ENCODE measurements around the gene STK24.

Gene STK24

DNA sequence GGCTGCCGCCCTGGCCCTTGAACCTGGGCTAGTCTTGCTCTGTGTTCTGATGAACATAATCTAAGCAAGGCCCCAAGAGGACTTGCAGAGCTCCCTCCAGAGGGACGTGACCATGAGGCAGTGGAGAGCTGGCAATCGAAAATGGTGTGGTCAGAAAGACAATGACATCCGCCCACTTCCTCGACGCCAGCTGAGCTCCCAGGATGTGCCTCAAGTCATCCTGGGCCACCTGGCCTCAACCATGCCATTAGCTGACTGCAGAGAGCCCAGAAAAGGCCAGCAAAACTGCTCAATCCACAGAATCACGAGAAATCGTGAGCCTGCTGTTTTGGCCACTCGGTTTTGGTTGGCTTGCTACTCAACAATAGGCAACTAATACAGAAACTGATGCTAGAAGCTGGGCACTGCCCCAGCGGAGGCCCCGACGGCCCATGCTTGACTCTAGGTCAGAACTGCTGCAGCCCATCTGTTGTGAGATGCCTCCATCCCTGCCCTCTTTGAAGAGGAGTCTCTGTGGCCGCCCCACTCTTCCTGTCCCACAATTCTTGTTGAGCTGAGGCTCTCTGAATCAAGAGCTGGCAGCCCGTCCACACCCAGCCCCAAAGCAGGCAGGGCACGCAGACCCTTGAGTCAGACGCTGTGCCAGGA lies 53.3 kb downstream of the STK24 start:
- H3K36me3 Mint-ChIP-seq (ENCODE audit: low read depth): peaks cover 11% of the 10 kb centered on the region
- peaks cover 4% of the 10 kb centered on the region for H3K27me3 Mint-ChIP-seq (ENCODE audit: low read depth)
- no peak overlapping the region for H3K4me3 Mint-ChIP-seq
- no peaks in the 10 kb centered on the region for H3K9me3 Mint-ChIP-seq
- peaks cover 77% of the 10 kb centered on the region for H3K4me1 Mint-ChIP-seq
- no peak for TF ChIP-seq CTCF (IDR thresholded peaks at IDR 0.05; ENCODE audit: unreplicated experiment in 3 of 3)
- H3K27ac Mint-ChIP-seq: peak overlapping the region in 1 of 3 experiments; percentile 6

- Mint-ChIP-seq H3K36me3 (ENCODE audit: low read depth) (peaks cover 17% of the 10 kb centered on the region), H3K4me1 (peaks cover 72% of the 10 kb centered on the region), H3K27me3 (ENCODE audit: low read depth) (peaks cover 4% of the 10 kb centered on the region), H3K9me3 (no peaks in the 10 kb centered on the region), H3K4me3 (no peak overlapping the region), H3K27ac (peak overlapping the region in 2 of 3 experiments; percentile 9 to 14)
- no peak for TF ChIP-seq CTCF (IDR thresholded peaks at IDR 0.05; ENCODE audit: unreplicated experiment in 3 of 3)
Measured at GRCh38 chr13:98522371-98522770, 54.5 kb downstream of the STK24 start.

- no peak for TF ChIP-seq CTCF (IDR thresholded peaks at IDR 0.05; ENCODE audit: unreplicated experiment in 3 of 3)
- Mint-ChIP-seq H3K36me3 (ENCODE audit: low read depth) (peaks cover 15% of the 10 kb centered on the region), H3K4me3 (peak overlapping the region in 1 of 3 experiments; percentile 31), H3K27ac (peak overlapping the region in 2 of 3 experiments; percentile 9), H3K9me3 (no peaks in the 10 kb centered on the region), H3K27me3 (ENCODE audit: low read depth) (peaks cover 4% of the 10 kb centered on the region), H3K4me1 (peaks cover 74% of the 10 kb centered on the region)
Measured at GRCh38 chr13:98521461-98522247, 55.3 kb downstream of the STK24 start.

GRCh38 chr13:98520674-98521449 lies 56.0 kb downstream of the STK24 start:
- no peaks in the 10 kb centered on the region for H3K9me3 Mint-ChIP-seq
- H3K4me3 Mint-ChIP-seq: no peak overlapping the region
- H3K36me3 Mint-ChIP-seq (ENCODE audit: low read depth): peaks cover 18% of the 10 kb centered on the region
- peaks cover 72% of the 10 kb centered on the region for H3K4me1 Mint-ChIP-seq
- TF ChIP-seq CTCF (IDR thresholded peaks at IDR 0.05; ENCODE audit: unreplicated experiment in 3 of 3): no peak
- H3K27me3 Mint-ChIP-seq (ENCODE audit: low read depth): peaks cover 4% of the 10 kb centered on the region
- peak overlapping the region in 1 of 3 experiments; percentile 15 for H3K27ac Mint-ChIP-seq

DNA sequence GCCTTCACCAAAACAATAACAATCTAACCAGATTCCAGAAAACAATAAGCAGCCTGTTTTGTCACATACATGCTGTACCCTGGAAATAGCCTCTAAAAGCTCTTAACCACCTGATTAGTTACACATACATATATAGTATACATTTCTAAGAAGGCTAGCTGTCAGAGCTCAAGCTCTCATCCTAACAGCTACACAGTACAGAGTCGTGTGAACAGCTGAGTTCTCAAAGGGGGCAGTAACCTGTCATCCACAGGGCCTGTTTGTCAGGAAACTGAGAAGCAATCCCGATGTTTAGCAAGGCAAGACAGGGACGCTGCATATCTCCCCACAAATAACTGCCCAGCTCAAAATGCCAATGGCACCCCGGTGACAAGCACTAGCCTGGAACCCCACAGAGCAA lies 56.9 kb downstream of the STK24 start:
- no peak for TF ChIP-seq CTCF (IDR thresholded peaks at IDR 0.05; ENCODE audit: unreplicated experiment in 3 of 3)
- H3K27me3 Mint-ChIP-seq (ENCODE audit: low read depth): peaks cover 4% of the 10 kb centered on the region
- peak overlapping the region in 2 of 3 experiments; percentile 15 to 41 for H3K27ac Mint-ChIP-seq
- H3K4me3 Mint-ChIP-seq: no peak overlapping the region
- H3K36me3 Mint-ChIP-seq (ENCODE audit: low read depth): peaks cover 18% of the 10 kb centered on the region
- H3K9me3 Mint-ChIP-seq: no peaks in the 10 kb centered on the region
- peaks cover 76% of the 10 kb centered on the region for H3K4me1 Mint-ChIP-seq
